Smooth muscle cell (in vitro differentiated cells): ENCODE results near the gene USP3. TPM values are rescaled to one million over a fixed set of nuclear protein-coding genes. Genes with fewer than 3 reads are reported as not detected.

Experiments used
- DNase-seq: peaks from one replicate; lab custom pipeline; 2025; ENCODE audit not compliant: unreplicated experiment; lab: John Stamatoyannopoulos, UW
- H2AFZ ChIP-seq: fragments of 200-600 bp; sonication (generic); 2 replicates; pipeline ENCODE4 v1.6.0; 2016; ENCODE audit warnings: antibody characterized with exemption, low read depth, mild to moderate bottlenecking
- H3F3A ChIP-seq: fragments of 200-600 bp; sonication (generic); 2 replicates; pipeline ENCODE4 v1.6.0; 2017; ENCODE audit warnings: antibody characterized with exemption, low read depth
- H3K27ac ChIP-seq: fragments of 200-600 bp; sonication (generic); 2 replicates; pipeline ENCODE4 v1.5.1; 2016; ENCODE audit warnings: low read depth, mild to moderate bottlenecking
- H3K27me3 ChIP-seq: fragments of 200-600 bp; sonication (generic); 2 replicates; pipeline ENCODE4 v1.6.1; 2016; ENCODE audit warnings: low read depth, mild to moderate bottlenecking
- H3K36me3 ChIP-seq: fragments of 200-600 bp; sonication (generic); 2 replicates; pipeline ENCODE4 v1.5.1; 2016; ENCODE audit warnings: low read depth
- H3K4me1 ChIP-seq: fragments of 200-600 bp; sonication (generic); 2 replicates; pipeline ENCODE4 v1.5.1; 2016; ENCODE audit warnings: low read depth
- H3K4me2 ChIP-seq: fragments of 200-600 bp; sonication (generic); 2 replicates; pipeline ENCODE4 v1.6.0; 2016; ENCODE audit warnings: mild to moderate bottlenecking
- H3K4me3 ChIP-seq: fragments of 200-600 bp; sonication (generic); 2 replicates; pipeline ENCODE4 v1.5.1; 2016; ENCODE audit warnings: mild to moderate bottlenecking
- H3K79me2 ChIP-seq: fragments of 200-600 bp; sonication (generic); 2 replicates; pipeline ENCODE4 v1.6.0; 2016; ENCODE audit warnings: low read depth, mild to moderate bottlenecking
- H3K9ac ChIP-seq: fragments of 200-600 bp; sonication (generic); 2 replicates; pipeline ENCODE4 v1.6.0; 2016; ENCODE audit warnings: low read depth
- H3K9me3 ChIP-seq: fragments of 200-600 bp; sonication (generic); replicated peaks from 2 replicates; pipeline ENCODE4 v1.5.1; 2016; ENCODE audit warnings: low read depth
- H4K20me1 ChIP-seq: fragments of 200-600 bp; sonication (generic); 2 replicates; pipeline ENCODE4 v1.6.0; 2016; ENCODE audit warnings: low read depth
- CTCF ChIP-seq: fragments of 200-600 bp; sonication (generic); IDR thresholded peaks from 2 replicates; pipeline ENCODE4 v1.5.1; 2017; ENCODE audit warnings: borderline replicate concordance, mild to moderate bottlenecking, antibody characterized with exemption; ENCODE audit not compliant: insufficient read depth, poor library complexity, severe bottlenecking
- WGBS: methylation state at CpG from one replicate; pipeline ENCODE4 v1.1.7; 2016; ENCODE audit warnings: low lambda C conversion rate; 5-methylcytosine and 5-hydroxymethylcytosine counted together
- polyA plus RNA-seq: library from polyadenylated mRNA; unstranded; fragments of >200 nt; fragmentation: Nextera tagmentation; extraction: Ambion mirVana; gene quantifications from 2 replicates; pipeline ENCODE4 v1.2.1, GENCODE V29; 2016
- total RNA-seq: library from RNA; depleted of rRNA; stranded (reverse); fragments of >200 nt; gene quantifications from 2 replicates; pipeline ENCODE4 v1.2.3, GENCODE V29; 2014

Gene USP3
- total and polyA plus RNA-seq, 2 experiments from 2014 or later, result 17.1 to 26.2 TPM

- Histone ChIP-seq H3K9me3 (no peaks in the 10 kb centered on the region), H3K36me3 (no peaks in the 10 kb centered on the region), H2AFZ (no peak overlapping the region), H3K4me1 (peaks cover 43% of the 10 kb centered on the region), H3K4me2 (peak overlapping the region; percentile 84), H3K79me2 (peaks cover 6% of the 10 kb centered on the region), H3K27me3 (no peaks in the 10 kb centered on the region), H3K9ac (peak overlapping the region; percentile 37), H4K20me1 (peaks cover 11% of the 10 kb centered on the region), H3K27ac (peak overlapping the region; percentile 98), H3K4me3 (no peak overlapping the region), H3F3A (peaks cover 4% of the 10 kb centered on the region)
- DNase-seq, result no peak
- no peak for TF ChIP-seq CTCF
- WGBS, result 57% methylated on average over 2 of the region's 2 CpGs
These were observed 50.0 kb downstream of the USP3 start for GRCh38 chr15:63554337-63554927.

GRCh38 chr15:63555507-63555906, 51.1 kb downstream of the USP3 start:
- no peaks in the 10 kb centered on the region for H3K27me3 ChIP-seq
- no peak for DNase-seq
- H3K4me1 ChIP-seq, result peaks cover 47% of the 10 kb centered on the region

GRCh38 chr15:63556246-63556645, 51.9 kb downstream of the USP3 start:
- 89% methylated on average over 6 of the region's 6 CpGs for WGBS
- H3K4me1 ChIP-seq, result peaks cover 46% of the 10 kb centered on the region
- no peak overlapping the region for H3K27ac ChIP-seq
- H3F3A ChIP-seq, result peaks cover 4% of the 10 kb centered on the region
- H3K4me3 ChIP-seq, result no peak overlapping the region
- peaks cover 20% of the 10 kb centered on the region for H4K20me1 ChIP-seq
- no peak overlapping the region for H3K9ac ChIP-seq
- H3K79me2 ChIP-seq, result peaks cover 6% of the 10 kb centered on the region
- no peak overlapping the region for H2AFZ ChIP-seq
- no peak for TF ChIP-seq CTCF
- no peaks in the 10 kb centered on the region for H3K9me3 ChIP-seq
- no peak overlapping the region for H3K4me2 ChIP-seq
- H3K36me3 ChIP-seq, result no peaks in the 10 kb centered on the region
- H3K27me3 ChIP-seq, result no peaks in the 10 kb centered on the region
- no peak for DNase-seq

More at GRCh38 chr15:63555507-63555906, 51.1 kb downstream of the USP3 start:
- Histone ChIP-seq H3F3A (peaks cover 4% of the 10 kb centered on the region), H3K9ac (no peak overlapping the region), H4K20me1 (peaks cover 13% of the 10 kb centered on the region), H3K79me2 (peaks cover 6% of the 10 kb centered on the region), H3K9me3 (no peaks in the 10 kb centered on the region), H2AFZ (no peak overlapping the region), H3K36me3 (no peaks in the 10 kb centered on the region), H3K27ac (no peak overlapping the region), H3K4me3 (no peak overlapping the region), H3K4me2 (no peak overlapping the region)
- TF ChIP-seq CTCF, result no peak

GRCh38 chr15:63556736-63557135, 52.3 kb downstream of the USP3 start:
- Histone ChIP-seq H3K4me1 (peaks cover 41% of the 10 kb centered on the region), H3K4me2 (no peak overlapping the region), H3K36me3 (no peaks in the 10 kb centered on the region), H3K9me3 (no peaks in the 10 kb centered on the region), H4K20me1 (peaks cover 23% of the 10 kb centered on the region), H3K4me3 (no peak overlapping the region), H3K79me2 (peaks cover 6% of the 10 kb centered on the region), H3F3A (peaks cover 4% of the 10 kb centered on the region), H3K27ac (no peak overlapping the region), H2AFZ (no peak overlapping the region), H3K9ac (no peak overlapping the region), H3K27me3 (no peaks in the 10 kb centered on the region)
- DNase-seq, result no peak
- no peak for TF ChIP-seq CTCF
- WGBS, result 96% methylated on average over 7 of the region's 7 CpGs
